H9 (cell line): Measurements from ENCODE around the gene ZNF280A. TPM values are rescaled to one million over a fixed set of nuclear protein-coding genes. Genes with fewer than 3 reads are reported as not detected.

ENCODE experiments used
- DNase-seq: peaks from one replicate; pipeline ENCODE4 v3.0.0-alpha.2; 2017
- H2AFZ ChIP-seq: one replicate; pipeline ENCODE4 v1.6.1; 2013; ENCODE audit warnings: mild to moderate bottlenecking, low read length, control low read depth, moderate library complexity
- H2AK5ac ChIP-seq: 2 replicates; pipeline ENCODE4 v1.6.1; 2013; ENCODE audit warnings: low read length, control low read depth, mixed read lengths; ENCODE audit not compliant: insufficient read length
- H2BK120ac ChIP-seq: one replicate; pipeline ENCODE4 v1.6.1; 2013; ENCODE audit warnings: low read depth, mild to moderate bottlenecking, low read length, control low read depth, inconsistent platforms; ENCODE audit not compliant: poor library complexity, severe bottlenecking
- H2BK12ac ChIP-seq: 2 replicates; pipeline ENCODE4 v1.6.1; 2013; ENCODE audit warnings: low read length, control low read depth, mixed read lengths, low read depth; ENCODE audit not compliant: insufficient read length
- H2BK15ac ChIP-seq: 2 replicates; pipeline ENCODE4 v1.6.1; 2013; ENCODE audit warnings: low read depth, low read length, control low read depth
- H2BK20ac ChIP-seq: one replicate; pipeline ENCODE4 v1.6.1; 2013; ENCODE audit warnings: low read depth, mild to moderate bottlenecking, low read length, control low read depth, inconsistent platforms; ENCODE audit not compliant: poor library complexity, severe bottlenecking
- H2BK5ac ChIP-seq: 2 replicates; pipeline ENCODE4 v1.6.1; 2013; ENCODE audit warnings: low read length, control low read depth, mixed read lengths; ENCODE audit not compliant: insufficient read length
- H3K14ac ChIP-seq: 2 replicates; pipeline ENCODE4 v1.6.1; 2013; ENCODE audit warnings: low read length, control low read depth; ENCODE audit not compliant: insufficient read depth
- H3K18ac ChIP-seq: 2 replicates; pipeline ENCODE4 v1.6.1; 2013; ENCODE audit warnings: low read depth, mild to moderate bottlenecking, mixed read lengths, low read length, control low read depth; ENCODE audit not compliant: insufficient read length
- H3K23ac ChIP-seq: 2 replicates; pipeline ENCODE4 v1.6.1; 2013; ENCODE audit warnings: low read length, control low read depth, mixed read lengths, low read depth; ENCODE audit not compliant: insufficient read length
- H3K23me2 ChIP-seq: 2 replicates; pipeline ENCODE4 v1.6.1; 2013; ENCODE audit warnings: low read depth, mild to moderate bottlenecking, mixed read lengths, low read length, control low read depth; ENCODE audit not compliant: insufficient read length, poor library complexity, severe bottlenecking
- H3K27ac ChIP-seq: 2 replicates; pipeline ENCODE4 v1.5.1; 2013; ENCODE audit warnings: low read length, control low read depth, mixed read lengths, low read depth; ENCODE audit not compliant: insufficient read length
- H3K27me3 ChIP-seq: 2 replicates; pipeline ENCODE4 v1.6.1; 2013; ENCODE audit warnings: low read length, control low read depth, inconsistent platforms; ENCODE audit not compliant: insufficient read depth
- H3K4ac ChIP-seq: 2 replicates; pipeline ENCODE4 v1.6.1; 2013; ENCODE audit warnings: low read depth, mild to moderate bottlenecking, control low read depth, inconsistent platforms, low read length, moderate library complexity
- H3K4me1 ChIP-seq: 2 replicates; pipeline ENCODE4 v1.6.1; 2013; ENCODE audit warnings: low read length, control low read depth, inconsistent platforms; ENCODE audit not compliant: insufficient read depth
- H3K4me2 ChIP-seq: 2 replicates; pipeline ENCODE4 v1.6.1; 2013; ENCODE audit warnings: low read length, control low read depth, mixed read lengths; ENCODE audit not compliant: insufficient read length, insufficient read depth
- H3K56ac ChIP-seq: 2 replicates; pipeline ENCODE4 v1.6.1; 2013; ENCODE audit warnings: low read depth, mild to moderate bottlenecking, mixed read lengths, low read length, control low read depth; ENCODE audit not compliant: insufficient read length
- H3K79me1 ChIP-seq: 2 replicates; pipeline ENCODE4 v1.6.1; 2013; ENCODE audit warnings: low read depth, mild to moderate bottlenecking, moderate library complexity, low read length, control low read depth, inconsistent platforms; ENCODE audit not compliant: insufficient read depth, poor library complexity, severe bottlenecking
- H3K79me2 ChIP-seq: 2 replicates; pipeline ENCODE4 v1.6.1; 2013; ENCODE audit warnings: low read length, control low read depth, inconsistent platforms; ENCODE audit not compliant: insufficient read depth
- H3K9ac ChIP-seq: 2 replicates; pipeline ENCODE4 v1.6.1; 2013; ENCODE audit warnings: low read length, control low read depth, mixed read lengths; ENCODE audit not compliant: insufficient read length; ENCODE audit errors: extremely low read depth
- H3K9me3 ChIP-seq: one replicate; pipeline ENCODE4 v1.6.1; 2013; ENCODE audit warnings: low read depth, low read length, inconsistent platforms; ENCODE audit not compliant: control insufficient read depth
- H3T11ph ChIP-seq: one replicate; pipeline ENCODE4 v1.6.1; 2013; ENCODE audit warnings: mild to moderate bottlenecking, low read length, control low read depth, inconsistent platforms
- H4K20me1 ChIP-seq: one replicate; pipeline ENCODE4 v1.6.1; 2013; ENCODE audit not compliant: control insufficient read depth, insufficient read length, insufficient read depth
- H4K5ac ChIP-seq: 2 replicates; pipeline ENCODE4 v1.6.1; 2013; ENCODE audit warnings: low read depth, mild to moderate bottlenecking, mixed read lengths, low read length, control low read depth; ENCODE audit not compliant: insufficient read length
- H4K8ac ChIP-seq: replicated peaks from 2 replicates; pipeline ENCODE4 v1.6.1; 2013; ENCODE audit warnings: low read length, control low read depth, mixed read lengths, low read depth; ENCODE audit not compliant: insufficient read length
- H4K91ac ChIP-seq: 2 replicates; pipeline ENCODE4 v1.6.1; 2013; ENCODE audit warnings: low read depth, mild to moderate bottlenecking, moderate library complexity, mixed read lengths, low read length, control low read depth; ENCODE audit not compliant: insufficient read length
- H3K27ac Mint-ChIP-seq, 3 experiments: 2 replicates in 2 of 3; 3 replicates in 1 of 3; pipeline ENCODE4 v1.8.0; 2020 to 2021; ENCODE audit warnings: mixed read lengths in 3 of 3, mild to moderate bottlenecking in 1 of 3, moderate library complexity in 1 of 3
- H3K27me3 Mint-ChIP-seq: 2 replicates; pipeline ENCODE4 v1.8.0; 2021; ENCODE audit warnings: low read depth, mild to moderate bottlenecking, moderate library complexity, mixed read lengths
- H3K36me3 Mint-ChIP-seq, 3 experiments: 2 replicates in 2 of 3; 3 replicates in 1 of 3; pipeline ENCODE4 v1.8.0; 2020 to 2021; ENCODE audit warnings: low read depth in 3 of 3, mixed read lengths in 3 of 3; ENCODE audit not compliant: insufficient read depth in 1 of 3
- H3K4me1 Mint-ChIP-seq, 2 experiments: 2 replicates each; pipeline ENCODE4 v1.8.0; 2020; ENCODE audit warnings: mixed read lengths in 2 of 2
- H3K4me3 Mint-ChIP-seq, 2 experiments: 2 replicates in 1 of 2; 3 replicates in 1 of 2; pipeline ENCODE4 v1.8.0; 2020 to 2021; ENCODE audit warnings: mild to moderate bottlenecking in 2 of 2, mixed read lengths in 2 of 2, moderate library complexity in 1 of 2
- H3K9me3 Mint-ChIP-seq, 2 experiments: 2 replicates in 1 of 2; 3 replicates in 1 of 2; pipeline ENCODE4 v1.8.0; 2020; ENCODE audit warnings: mild to moderate bottlenecking in 2 of 2, mixed read lengths in 2 of 2, moderate library complexity in 1 of 2
- WGBS: extraction: QIAGEN DNeasy Blood & Tissue Kit; methylation state at CpG from one replicate; pipeline ENCODE4 v1.1.7; 2013; ENCODE audit warnings: missing lambda C conversion rate, low lambda C conversion rate, mixed read lengths; ENCODE audit not compliant: insufficient read length; ENCODE audit errors: extremely low coverage; 5-methylcytosine and 5-hydroxymethylcytosine counted together
- total RNA-seq: library from RNA; stranded (reverse); gene quantifications from 2 replicates; pipeline ENCODE4 v1.2.1, GENCODE V29; 2021
- TF ChIP-seq, protein P1 (sequence below): fragments of 200-600 bp; sonication (generic); conservative IDR thresholded peaks from 3 replicates; pipeline ENCODE4 v1.8.0; 2021; ENCODE audit warnings: antibody characterized with exemption, mild to moderate bottlenecking

The ZNF280A gene
- total RNA-seq, 1 experiment from 2014 or later, result 0.13 TPM

DNA sequence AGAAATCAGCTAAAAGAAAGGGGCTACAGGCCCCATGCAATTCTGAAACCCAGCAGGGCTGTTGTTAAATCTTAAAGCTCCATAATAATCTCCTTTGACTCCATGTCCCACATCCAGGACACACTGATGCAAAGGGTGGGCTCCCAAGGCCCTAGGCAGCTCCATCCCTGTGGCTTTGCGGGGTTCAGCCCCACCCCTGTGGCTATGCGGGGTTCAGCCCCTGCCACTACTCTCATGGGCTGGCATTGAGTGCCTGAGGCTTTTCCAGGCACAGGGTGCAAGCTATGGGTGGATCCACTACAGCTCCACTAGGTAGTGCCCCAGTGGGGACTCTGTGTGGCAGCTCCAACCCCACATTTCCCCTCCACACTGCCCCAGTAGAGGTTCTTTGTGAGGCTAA is 8.7 kb upstream of the ZNF280A start:
- H2BK20ac ChIP-seq, result no peak overlapping the region
- Mint-ChIP-seq H3K27ac (no peak overlapping the region), H3K36me3 (no peaks in the 10 kb centered on the region), H3K4me1 (no peaks in the 10 kb centered on the region), H3K4me3 (no peak overlapping the region), H3K27me3 (peaks cover 91% of the 10 kb centered on the region), H3K9me3 (no peaks in the 10 kb centered on the region; a peak in 1 of 5 replicates)
- H3K27ac ChIP-seq, result no peak overlapping the region
- TF ChIP-seq, protein P1, sequence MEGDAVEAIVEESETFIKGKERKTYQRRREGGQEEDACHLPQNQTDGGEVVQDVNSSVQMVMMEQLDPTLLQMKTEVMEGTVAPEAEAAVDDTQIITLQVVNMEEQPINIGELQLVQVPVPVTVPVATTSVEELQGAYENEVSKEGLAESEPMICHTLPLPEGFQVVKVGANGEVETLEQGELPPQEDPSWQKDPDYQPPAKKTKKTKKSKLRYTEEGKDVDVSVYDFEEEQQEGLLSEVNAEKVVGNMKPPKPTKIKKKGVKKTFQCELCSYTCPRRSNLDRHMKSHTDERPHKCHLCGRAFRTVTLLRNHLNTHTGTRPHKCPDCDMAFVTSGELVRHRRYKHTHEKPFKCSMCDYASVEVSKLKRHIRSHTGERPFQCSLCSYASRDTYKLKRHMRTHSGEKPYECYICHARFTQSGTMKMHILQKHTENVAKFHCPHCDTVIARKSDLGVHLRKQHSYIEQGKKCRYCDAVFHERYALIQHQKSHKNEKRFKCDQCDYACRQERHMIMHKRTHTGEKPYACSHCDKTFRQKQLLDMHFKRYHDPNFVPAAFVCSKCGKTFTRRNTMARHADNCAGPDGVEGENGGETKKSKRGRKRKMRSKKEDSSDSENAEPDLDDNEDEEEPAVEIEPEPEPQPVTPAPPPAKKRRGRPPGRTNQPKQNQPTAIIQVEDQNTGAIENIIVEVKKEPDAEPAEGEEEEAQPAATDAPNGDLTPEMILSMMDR, result no peak
- H2BK5ac ChIP-seq, result no peak overlapping the region
- H2BK12ac ChIP-seq, result no peak overlapping the region
- H3K9ac ChIP-seq, result no peak overlapping the region
- no peak overlapping the region for H4K91ac ChIP-seq
- no peak overlapping the region for H2BK120ac ChIP-seq
- H4K5ac ChIP-seq, result no peak overlapping the region
- H3K23ac ChIP-seq, result no peak overlapping the region
- H3K56ac ChIP-seq, result no peak overlapping the region
- H3K79me2 ChIP-seq, result no peaks in the 10 kb centered on the region
- H2AFZ ChIP-seq, result no peak overlapping the region
- no peak overlapping the region for H3K4me2 ChIP-seq
- WGBS, result no CpG with 5 or more reads among the region's 2 CpGs
- no peak overlapping the region for H3K14ac ChIP-seq
- H4K20me1 ChIP-seq, result no peaks in the 10 kb centered on the region
- no peak overlapping the region for H4K8ac ChIP-seq
- H3K4ac ChIP-seq, result no peak overlapping the region
- H3T11ph ChIP-seq, result no peak overlapping the region
- H3K4me1 ChIP-seq, result no peaks in the 10 kb centered on the region
- H3K79me1 ChIP-seq, result no peaks in the 10 kb centered on the region
- H2AK5ac ChIP-seq, result no peak overlapping the region
- no peaks in the 10 kb centered on the region for H3K9me3 ChIP-seq
- no peak for DNase-seq
- peaks cover 6% of the 10 kb centered on the region; the same call in 1 of the 2 replicates for H3K27me3 ChIP-seq
- H3K23me2 ChIP-seq, result no peaks in the 10 kb centered on the region
- H3K18ac ChIP-seq, result no peak overlapping the region
- H2BK15ac ChIP-seq, result no peak overlapping the region
